ENCODE results near the gene PLXDC2.

GRCh38 chr10:20105236-20105635, 289.0 kb downstream of the PLXDC2 start:
- TF ChIP-seq FOXM1 (IDR thresholded peaks at IDR 0.05; ENCODE audit: borderline replicate concordance) (no peak), SP1 (IDR thresholded peaks at IDR 0.05) (no peak)
